GM18909 (cell line): ENCODE measurements around the gene SERPINA6.
"Not testable (repeated sequence)": the region's sequence is repeated elsewhere in the genome, so short reads cannot be mapped to it uniquely, and the experiment has no call there.

Experiments used
- ATAC-seq: cut with Tn5 transposase; IDR thresholded peaks from one replicate; pipeline ENCODE4 v1.9.1; 2021; ENCODE audit warnings: mild to moderate bottlenecking; ENCODE audit not compliant: unreplicated experiment, poor library complexity

The SERPINA6 gene

GRCh38 chr14:94322648-94323570 is at the start of gene SERPINA6:
Gene SERPINA6, minus strand, starts transcription at chr14:94323336. Its CDS starts 8,688 bp downstream, at chr14:94314648.
- no peak for ATAC-seq

- no peak for ATAC-seq
Measured at GRCh38 chr14:94372021-94372605, 49.0 kb upstream of the SERPINA6 start.

GRCh38 chr14:94370524-94370910 is 47.4 kb upstream of the SERPINA6 start:
- ATAC-seq: no peak

- not testable (repeated sequence) for ATAC-seq
Measured at GRCh38 chr14:94369766-94370523, 46.8 kb upstream of the SERPINA6 start.

GRCh38 chr14:94368956-94369355 is 45.8 kb upstream of the SERPINA6 start:
- ATAC-seq: no peak

- ATAC-seq: no peak
Measured at GRCh38 chr14:94368243-94368590, 45.1 kb upstream of the SERPINA6 start.

- ATAC-seq: no peak
Measured at GRCh38 chr14:94367347-94368242, 44.5 kb upstream of the SERPINA6 start.

GRCh38 chr14:94366146-94366915 is 43.2 kb upstream of the SERPINA6 start, which contains the start of gene SERPINA2:
Gene SERPINA2, minus strand, starts transcription at chr14:94366698.
- no peak for ATAC-seq

- no peak for ATAC-seq
Measured at GRCh38 chr14:94365624-94366023, 42.5 kb upstream of the SERPINA6 start.

GRCh38 chr14:94364964-94365363 is 41.8 kb upstream of the SERPINA6 start:
- no peak for ATAC-seq

GRCh38 chr14:94364037-94364436 is 40.9 kb upstream of the SERPINA6 start:
- ATAC-seq: no peak

GRCh38 chr14:94363151-94363624 is 40.1 kb upstream of the SERPINA6 start:
- ATAC-seq: no peak

- no peak for ATAC-seq
Measured at GRCh38 chr14:94362614-94363133, 39.5 kb upstream of the SERPINA6 start.

GRCh38 chr14:94361682-94362081 is 38.5 kb upstream of the SERPINA6 start:
- ATAC-seq: no peak

GRCh38 chr14:94360945-94361565 is 37.9 kb upstream of the SERPINA6 start:
- no peak for ATAC-seq

- no peak for ATAC-seq
Measured at GRCh38 chr14:94357166-94357565, 34.0 kb upstream of the SERPINA6 start.

- no peak for ATAC-seq
Measured at GRCh38 chr14:94356379-94357056, 33.4 kb upstream of the SERPINA6 start.
